MCF 10A (cell line): ENCODE measurements around the gene TRIP6. TPM values are rescaled to one million over a fixed set of nuclear protein-coding genes. Genes with fewer than 3 reads are reported as not detected.

Source experiments
- BruUV-seq: library from RNA; stranded (reverse); fragments of 400-500 nt; replicated peaks from 2 replicates; lab custom pipeline; 2021; lab: Mats Ljungman, UMichigan
- CTCF ChIA-PET: fragments of 300-600 bp; sonication (Branson Sonifier 250); formaldehyde crosslinking; extraction: SDS; loops from one replicate; lab custom pipeline; 2021; ENCODE audit warnings: antibody characterized with exemption, inconsistent platforms; lab: Yijun Ruan, JAX
- POLR2A ChIA-PET: fragments of 300-600, 350-650 bp; sonication (Branson Sonifier 250); formaldehyde crosslinking; extraction: SDS; loops from one replicate; lab custom pipeline; 2020; ENCODE audit warnings: antibody characterized with exemption, inconsistent platforms; lab: Yijun Ruan, JAX
- DNase-seq: peaks from one replicate; pipeline ENCODE4 v3.0.0-alpha.2; 2018; ENCODE audit not compliant: unreplicated experiment
- H3K27ac Mint-ChIP-seq: one replicate; pipeline ENCODE4 v1.8.0; 2022; ENCODE audit warnings: mild to moderate bottlenecking, low read depth, mixed read lengths; ENCODE audit not compliant: unreplicated experiment
- H3K27me3 Mint-ChIP-seq: one replicate; pipeline ENCODE4 v1.8.0; 2022; ENCODE audit warnings: mixed read lengths; ENCODE audit not compliant: insufficient read depth, unreplicated experiment
- H3K36me3 Mint-ChIP-seq: one replicate; pipeline ENCODE4 v1.8.0; 2022; ENCODE audit warnings: mild to moderate bottlenecking, moderate library complexity, mixed read lengths; ENCODE audit not compliant: insufficient read depth, unreplicated experiment
- H3K4me1 Mint-ChIP-seq: one replicate; pipeline ENCODE4 v1.8.0; 2022; ENCODE audit warnings: mixed read lengths; ENCODE audit not compliant: insufficient read depth, unreplicated experiment
- H3K4me3 Mint-ChIP-seq: one replicate; pipeline ENCODE4 v1.8.0; 2022; ENCODE audit warnings: mild to moderate bottlenecking, moderate library complexity, mixed read lengths; ENCODE audit not compliant: unreplicated experiment
- H3K9me3 Mint-ChIP-seq: one replicate; pipeline ENCODE4 v1.8.0; 2022; ENCODE audit warnings: mixed read lengths; ENCODE audit not compliant: unreplicated experiment
- intact Hi-C: fragments of 100-400 bp; cut with micrococcal nuclease; formaldehyde crosslinking; loops from 2 replicates; pipeline ENCODE4 v1.14.1; 2022
- total RNA-seq: library from RNA; stranded (reverse); gene quantifications from 2 replicates; pipeline ENCODE4 v1.2.3, GENCODE V29; 2022
- TF ChIP-seq, protein P1 (sequence below): fragments of 200-600 bp; IDR thresholded peaks from one replicate; pipeline ENCODE4 v1.8.0; 2022; ENCODE audit warnings: antibody characterized with exemption, mild to moderate bottlenecking; ENCODE audit not compliant: unreplicated experiment

Gene TRIP6
- total RNA-seq, 1 experiment from 2014 or later = 132 TPM

DNA sequence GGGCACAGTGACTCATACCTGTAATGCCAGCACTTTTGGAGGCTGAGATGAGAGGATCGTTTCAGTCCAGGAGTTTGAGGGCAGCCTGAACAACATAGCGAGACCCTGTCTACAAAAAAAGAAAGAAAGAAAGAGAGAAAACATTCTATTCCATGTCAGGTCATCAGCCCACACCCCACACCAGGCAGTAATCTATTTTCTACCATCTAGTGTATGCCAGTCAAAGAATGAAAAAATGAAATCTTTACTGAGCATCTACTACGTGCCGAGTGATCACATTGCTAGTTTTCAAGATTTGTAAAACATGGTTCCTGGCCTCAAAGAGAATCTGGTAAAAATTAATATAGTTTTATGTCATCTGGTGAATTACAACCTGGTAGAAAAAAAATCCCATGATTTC lies 36.8 kb upstream of the TRIP6 start:
- H3K4me3 Mint-ChIP-seq = no peak overlapping the region
- no TSS peak for BruUV-seq

DNA sequence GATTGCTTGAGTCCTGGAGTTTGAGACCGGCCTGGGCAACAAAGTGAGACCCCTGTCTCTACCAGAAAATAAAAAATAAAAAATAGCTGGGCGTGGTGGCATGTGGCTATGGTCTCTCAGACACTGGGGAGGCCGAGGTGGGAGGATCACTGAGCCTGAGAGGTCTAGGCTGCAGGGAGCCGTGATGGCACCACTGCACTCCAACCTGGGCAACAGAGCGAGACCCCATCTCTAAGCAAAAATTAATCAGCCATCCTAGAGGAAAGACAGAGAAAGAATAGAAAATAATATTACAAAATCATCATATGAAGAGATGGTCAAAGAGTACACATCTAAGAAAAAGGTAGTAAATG lies 34.9 kb upstream of the TRIP6 start:
- peaks cover 13% of the 10 kb centered on the region for H3K36me3 Mint-ChIP-seq
- TF ChIP-seq, protein P1, sequence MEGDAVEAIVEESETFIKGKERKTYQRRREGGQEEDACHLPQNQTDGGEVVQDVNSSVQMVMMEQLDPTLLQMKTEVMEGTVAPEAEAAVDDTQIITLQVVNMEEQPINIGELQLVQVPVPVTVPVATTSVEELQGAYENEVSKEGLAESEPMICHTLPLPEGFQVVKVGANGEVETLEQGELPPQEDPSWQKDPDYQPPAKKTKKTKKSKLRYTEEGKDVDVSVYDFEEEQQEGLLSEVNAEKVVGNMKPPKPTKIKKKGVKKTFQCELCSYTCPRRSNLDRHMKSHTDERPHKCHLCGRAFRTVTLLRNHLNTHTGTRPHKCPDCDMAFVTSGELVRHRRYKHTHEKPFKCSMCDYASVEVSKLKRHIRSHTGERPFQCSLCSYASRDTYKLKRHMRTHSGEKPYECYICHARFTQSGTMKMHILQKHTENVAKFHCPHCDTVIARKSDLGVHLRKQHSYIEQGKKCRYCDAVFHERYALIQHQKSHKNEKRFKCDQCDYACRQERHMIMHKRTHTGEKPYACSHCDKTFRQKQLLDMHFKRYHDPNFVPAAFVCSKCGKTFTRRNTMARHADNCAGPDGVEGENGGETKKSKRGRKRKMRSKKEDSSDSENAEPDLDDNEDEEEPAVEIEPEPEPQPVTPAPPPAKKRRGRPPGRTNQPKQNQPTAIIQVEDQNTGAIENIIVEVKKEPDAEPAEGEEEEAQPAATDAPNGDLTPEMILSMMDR = no peak
- BruUV-seq = no TSS peak
- ChIA-PET POLR2A (interaction anchor here (1.0 to 1.4 kb wide), 3 partner anchors 10 to 35 kb away, joined by 3 read pairs; partner anchors contain the start of genes SLC12A9 and TRIP6), CTCF (interaction anchor here (1.0 to 1.2 kb wide), 2 partner anchors 30 to 269 kb away, joined by 3 to 5 read pairs; no protein-coding TSS in a partner anchor)
- H3K4me1 Mint-ChIP-seq = peaks cover 16% of the 10 kb centered on the region
- H3K27me3 Mint-ChIP-seq = no peaks in the 10 kb centered on the region
- no peak for DNase-seq
- H3K9me3 Mint-ChIP-seq = no peaks in the 10 kb centered on the region
- intact Hi-C loops = no loop called here
- H3K27ac Mint-ChIP-seq = no peak overlapping the region
- no peak overlapping the region for H3K4me3 Mint-ChIP-seq

More for the DNA sequence above, 36.8 kb upstream of the TRIP6 start:
- CTCF ChIA-PET = no interaction called here
- H3K9me3 Mint-ChIP-seq = no peaks in the 10 kb centered on the region
- H3K36me3 Mint-ChIP-seq = peaks cover 13% of the 10 kb centered on the region
- no peaks in the 10 kb centered on the region for H3K27me3 Mint-ChIP-seq
- H3K27ac Mint-ChIP-seq = no peak overlapping the region
- POLR2A ChIA-PET = no interaction called here
- peaks cover 13% of the 10 kb centered on the region for H3K4me1 Mint-ChIP-seq
- no peak for DNase-seq
- intact Hi-C loops = no loop called here
- TF ChIP-seq, protein P1 = no peak

DNA sequence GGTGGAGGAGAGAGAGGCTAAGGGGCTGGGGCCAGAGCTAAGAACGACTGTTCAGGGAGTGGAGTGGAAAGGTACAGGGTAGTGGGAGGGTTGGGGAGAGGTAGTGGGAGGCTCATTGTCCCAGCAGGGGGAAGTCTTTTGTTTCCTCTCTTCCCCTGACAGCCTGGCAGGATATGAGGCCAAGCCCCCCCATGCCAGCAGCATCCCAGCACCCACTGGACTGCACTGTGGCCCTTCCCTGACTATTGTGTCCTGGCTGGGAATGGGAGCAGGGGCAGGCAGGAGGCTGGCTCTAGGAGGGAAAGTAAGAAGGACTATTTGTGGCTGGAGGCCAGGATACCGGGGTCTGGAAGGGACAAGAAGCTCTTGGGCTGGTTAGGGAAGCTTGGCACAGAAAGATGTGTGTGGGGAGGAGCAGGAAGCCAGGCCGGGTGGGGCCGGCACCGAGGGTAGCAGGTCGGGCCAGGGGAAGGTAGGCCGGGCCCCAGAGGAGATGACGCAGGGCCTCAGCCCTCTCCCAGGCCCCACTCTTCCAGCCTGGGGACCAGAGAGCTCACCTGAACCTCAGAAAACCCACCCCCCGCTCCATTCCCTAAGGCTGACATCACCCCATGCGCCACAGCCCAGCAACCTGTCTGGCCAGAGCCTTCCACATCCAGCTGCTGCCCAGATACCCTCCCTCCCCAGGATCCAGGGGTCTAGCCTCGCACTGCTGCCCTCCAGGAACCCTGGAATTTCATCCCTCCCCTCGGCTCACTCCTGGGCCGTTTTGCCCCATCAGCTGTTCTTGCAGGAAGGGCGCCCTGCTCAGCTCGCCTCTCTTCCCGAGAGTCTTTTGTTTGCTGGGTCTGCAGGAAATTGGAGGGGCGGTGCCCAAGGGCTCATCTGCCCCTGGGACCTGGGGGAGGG lies 31.0 kb upstream of the TRIP6 start:
- peaks cover 13% of the 10 kb centered on the region for H3K36me3 Mint-ChIP-seq
- no peak for DNase-seq
- TF ChIP-seq, protein P1 = no peak
- no TSS peak for BruUV-seq
- peaks cover 10% of the 10 kb centered on the region for H3K4me1 Mint-ChIP-seq
- no peaks in the 10 kb centered on the region for H3K9me3 Mint-ChIP-seq
- no peaks in the 10 kb centered on the region for H3K27me3 Mint-ChIP-seq
- peak overlapping the region; percentile 91 for H3K27ac Mint-ChIP-seq
- POLR2A ChIA-PET = interaction anchor here (0.6 to 1.4 kb wide), 3 partner anchors 9 to 130 kb away, joined by 3 to 7 read pairs (median 3); partner anchors contain the start of gene EPHB4
- intact Hi-C loops = no loop called here
- CTCF ChIA-PET = interaction anchor here (0.6 to 1.2 kb wide), 5 partner anchors 37 to 579 kb away, joined by 3 to 8 read pairs (median 5); partner anchors contain the start of gene POP7
- peak overlapping the region; percentile 43 for H3K4me3 Mint-ChIP-seq

GRCh38 chr7:100836812-100837098 lies 30.4 kb upstream of the TRIP6 start:
- ChIA-PET CTCF (interaction anchor here (1.2 kb wide), 1 partner anchor 131 kb away, joined by 8 read pairs; the partner anchor contains the start of gene POP7), POLR2A (no interaction called here)
- TF ChIP-seq, protein P1 = no peak
- H3K36me3 Mint-ChIP-seq = peaks cover 13% of the 10 kb centered on the region
- H3K4me3 Mint-ChIP-seq = peak overlapping the region; percentile 65
- no TSS peak for BruUV-seq
- DNase-seq = no peak
- peaks cover 10% of the 10 kb centered on the region for H3K4me1 Mint-ChIP-seq
- intact Hi-C loops = no loop called here
- H3K27ac Mint-ChIP-seq = peak overlapping the region; percentile 75
- H3K9me3 Mint-ChIP-seq = no peaks in the 10 kb centered on the region
- H3K27me3 Mint-ChIP-seq = no peaks in the 10 kb centered on the region
